IPS-NIHi11 (cell line): ENCODE results near the gene NACC1.

Experiments used
- DNase-seq: peaks from one replicate; pipeline ENCODE4 v3.0.0; 2012; ENCODE audit warnings: mixed read lengths, low spot score

The NACC1 gene

DNA sequence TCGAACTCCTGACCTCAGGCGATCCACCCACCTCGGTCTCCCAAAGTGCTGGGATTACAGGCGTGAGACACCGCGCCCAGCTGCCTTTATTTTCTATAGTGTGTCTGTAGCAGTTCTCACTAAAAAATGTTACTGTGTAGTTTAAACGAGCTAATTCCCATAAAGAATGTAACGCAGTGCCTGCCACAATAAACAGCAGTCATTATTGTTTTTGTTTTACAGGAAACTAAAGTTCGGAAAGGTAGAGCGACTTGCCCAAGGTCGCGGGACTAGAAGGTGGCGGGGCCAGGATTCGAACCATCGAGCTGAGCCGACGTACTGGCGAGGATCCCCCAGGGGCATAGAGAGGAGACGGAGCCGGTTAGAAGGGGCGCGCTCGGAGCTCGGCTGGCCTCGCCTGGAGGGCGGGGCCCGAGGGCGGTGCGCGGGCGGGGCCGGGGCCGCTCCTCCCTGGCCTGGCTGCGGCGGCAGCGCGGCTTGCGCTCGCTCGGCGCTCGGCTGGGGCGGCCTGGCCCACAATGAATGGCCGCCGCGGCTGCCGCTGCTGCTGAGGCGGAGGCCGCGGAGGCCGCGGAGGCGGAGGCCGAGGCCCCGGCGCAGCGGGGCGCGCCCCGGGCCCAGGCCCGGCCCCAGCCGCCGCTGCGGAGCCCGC, at the start of gene NACC1:
NACC1 (plus strand) TSS at position 493 of the 652 bp plus-strand sequence. CDS start 16,944 bp downstream, outside the sequence.
- DNase-seq = peak; percentile 96

DNA sequence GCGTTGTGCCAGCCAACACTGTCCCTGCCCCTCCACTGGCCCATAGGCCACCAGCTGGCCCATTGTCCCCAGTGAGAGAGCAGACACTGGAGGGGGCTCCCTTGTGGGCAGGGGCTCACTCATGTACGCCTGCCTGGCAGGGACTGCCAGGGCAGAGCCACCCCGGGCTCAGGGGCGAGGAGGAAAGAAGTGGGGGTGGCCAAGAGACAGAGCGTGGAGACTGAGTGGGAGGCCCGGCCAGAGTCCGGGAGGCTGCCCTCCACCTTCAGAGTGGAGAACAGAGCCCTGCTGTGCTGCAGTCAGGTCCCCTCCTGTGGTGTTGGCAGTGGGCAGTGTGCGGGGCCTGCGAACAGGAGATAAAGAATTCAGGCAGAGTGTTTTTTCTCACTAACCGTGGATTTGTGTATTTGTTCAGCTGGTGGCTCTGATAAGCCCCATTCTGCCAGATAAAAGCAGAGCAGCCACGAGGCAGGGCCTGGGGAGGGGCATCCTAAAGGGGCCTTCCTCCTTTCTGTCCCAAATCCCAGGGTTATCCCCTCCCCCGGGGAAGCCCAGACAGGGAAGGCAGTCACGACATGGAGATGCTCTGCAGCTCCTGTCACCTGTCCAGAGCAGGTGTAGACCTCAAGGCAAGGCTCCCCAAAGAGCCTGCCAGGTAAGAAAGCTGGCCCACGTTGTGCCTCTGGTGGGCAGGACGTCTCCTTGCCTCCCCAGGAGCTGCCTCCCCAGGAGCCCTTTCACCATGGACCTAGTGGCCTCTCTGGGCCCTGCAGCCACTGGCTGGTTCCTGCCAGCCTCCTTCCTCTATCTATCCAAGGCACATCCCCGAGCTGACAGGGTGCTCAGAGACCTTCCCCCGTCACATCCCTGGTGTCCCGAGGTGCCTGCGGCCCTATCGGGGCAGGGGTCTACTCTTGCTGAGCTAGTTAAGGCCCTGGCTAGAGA, 48.4 kb upstream of the NACC1 start:
- DNase-seq = no peak

DNA sequence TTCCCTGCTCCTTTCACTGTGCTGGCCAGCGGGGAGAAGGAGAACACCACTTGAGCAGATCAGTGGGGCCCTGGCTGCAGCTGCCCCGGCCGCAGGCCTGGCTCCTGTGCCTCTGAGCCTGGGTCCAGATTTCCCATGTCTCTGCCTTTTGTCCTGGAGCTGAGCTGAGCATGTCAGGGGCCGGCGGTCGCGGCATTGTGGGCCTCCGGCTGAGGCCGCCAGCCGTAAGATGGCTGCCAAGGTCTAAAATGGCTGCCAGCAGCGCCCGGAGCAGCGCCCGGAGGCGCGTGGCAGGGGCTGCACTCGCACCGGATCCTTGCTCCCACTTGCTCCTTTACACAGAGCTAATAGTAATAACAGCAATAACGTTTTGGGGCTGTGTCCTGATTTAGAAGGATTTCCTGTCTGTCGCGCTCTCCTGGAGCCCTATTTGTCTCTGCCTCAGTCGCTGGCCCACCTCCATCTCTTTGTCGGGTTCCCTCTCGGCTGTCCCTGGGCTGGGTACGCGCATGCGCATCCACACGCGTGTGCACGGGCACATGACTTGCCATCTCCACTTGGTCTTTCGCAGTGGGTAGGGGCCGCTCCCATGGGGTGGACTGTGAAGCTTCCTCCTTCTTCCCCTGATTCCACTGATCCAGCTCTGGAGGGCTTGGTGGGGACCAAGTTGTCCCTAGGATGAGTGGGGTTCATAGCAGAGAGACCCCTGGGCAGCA, 47.5 kb upstream of the NACC1 start:
- DNase-seq = no peak

DNA sequence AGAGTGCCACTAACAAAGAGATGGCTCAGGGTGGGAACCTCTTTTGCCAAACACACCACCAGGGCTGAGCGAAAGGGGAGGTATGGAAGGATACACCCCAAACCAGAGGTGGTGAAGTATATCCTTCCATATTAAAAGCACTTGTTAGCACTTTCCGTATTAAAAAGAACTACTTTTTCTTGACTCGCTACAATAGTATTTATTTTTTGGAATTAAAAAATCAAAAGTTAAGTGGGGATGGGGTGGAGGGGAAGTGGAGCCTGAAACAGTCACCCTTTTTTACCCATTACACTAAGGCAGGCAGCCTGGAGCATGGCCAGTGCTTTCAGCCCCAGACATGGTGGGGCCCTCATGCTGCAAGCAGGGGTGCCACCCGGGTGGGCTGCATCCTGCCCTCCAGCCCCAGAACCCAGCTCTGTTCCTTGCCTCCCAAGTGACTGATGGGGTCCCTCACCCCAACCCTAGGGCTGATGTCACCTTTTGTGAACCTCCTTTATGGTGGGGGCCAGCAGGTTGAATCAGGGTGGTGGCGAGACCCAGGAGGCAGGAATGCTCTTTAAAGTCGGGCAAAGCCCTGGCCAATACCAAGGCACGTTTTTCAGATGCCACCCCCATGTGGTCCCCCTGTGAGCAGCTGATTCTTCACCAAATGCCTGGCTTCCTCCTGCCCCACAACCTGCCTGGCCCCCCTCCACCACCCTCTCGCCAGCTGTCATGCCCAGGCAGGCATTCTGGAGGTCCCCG, 46.4 kb upstream of the NACC1 start:
- DNase-seq = no peak

DNA sequence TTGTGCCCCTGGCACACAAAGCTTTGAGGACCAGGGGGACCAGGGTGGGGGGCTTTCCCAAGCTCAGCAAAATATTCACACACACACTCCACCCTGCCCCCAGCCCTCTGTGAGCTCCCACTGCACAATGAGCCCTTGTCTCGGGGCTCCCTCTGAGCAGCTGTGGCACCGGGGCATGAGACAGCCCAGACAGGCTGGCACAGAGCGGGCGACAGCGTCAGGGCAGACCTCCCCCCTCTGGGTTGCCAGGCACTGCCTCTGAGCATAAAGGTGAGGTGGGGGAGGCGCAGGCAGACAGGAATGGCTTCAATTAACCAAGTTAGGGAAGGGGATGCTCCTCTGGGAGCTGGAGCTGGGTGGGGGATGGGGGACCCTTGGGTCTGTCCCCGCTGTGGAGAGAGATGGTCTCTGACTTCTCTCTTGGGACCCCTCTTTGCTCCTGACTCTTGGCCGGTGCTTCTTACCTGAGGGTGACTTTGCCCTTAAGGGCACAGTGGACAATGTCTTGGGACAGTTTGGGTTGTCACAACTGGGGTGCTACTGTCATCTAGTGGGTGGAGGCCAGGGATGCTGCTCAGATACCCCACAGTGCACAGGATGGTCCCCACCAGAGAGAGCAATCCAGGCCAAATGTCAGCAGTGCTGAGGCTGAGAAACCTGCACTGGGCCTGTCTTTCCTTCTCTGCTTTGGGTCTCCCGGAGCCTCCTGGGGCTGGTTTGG, 45.7 kb upstream of the NACC1 start:
- no peak for DNase-seq

DNA sequence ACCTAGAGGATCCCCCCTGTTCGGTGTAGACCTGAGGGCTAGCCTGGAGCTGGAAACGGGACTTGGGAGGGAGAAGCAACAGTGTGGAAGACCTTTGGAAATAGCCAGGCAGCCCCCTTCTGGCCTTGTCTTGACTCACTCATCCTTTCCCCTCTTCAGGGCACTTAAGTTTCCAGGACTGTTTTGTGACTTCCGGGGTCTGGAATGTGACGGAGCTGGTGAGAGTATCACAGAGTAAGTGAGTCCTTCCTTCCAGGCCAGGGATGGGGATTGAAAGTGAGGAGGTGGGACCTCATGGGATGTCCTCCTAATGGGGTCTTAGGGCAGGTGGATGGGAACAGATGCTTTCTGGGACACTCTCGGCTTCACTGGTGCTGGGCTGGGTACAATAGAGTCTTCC, 44.8 kb upstream of the NACC1 start:
- DNase-seq = no peak

DNA sequence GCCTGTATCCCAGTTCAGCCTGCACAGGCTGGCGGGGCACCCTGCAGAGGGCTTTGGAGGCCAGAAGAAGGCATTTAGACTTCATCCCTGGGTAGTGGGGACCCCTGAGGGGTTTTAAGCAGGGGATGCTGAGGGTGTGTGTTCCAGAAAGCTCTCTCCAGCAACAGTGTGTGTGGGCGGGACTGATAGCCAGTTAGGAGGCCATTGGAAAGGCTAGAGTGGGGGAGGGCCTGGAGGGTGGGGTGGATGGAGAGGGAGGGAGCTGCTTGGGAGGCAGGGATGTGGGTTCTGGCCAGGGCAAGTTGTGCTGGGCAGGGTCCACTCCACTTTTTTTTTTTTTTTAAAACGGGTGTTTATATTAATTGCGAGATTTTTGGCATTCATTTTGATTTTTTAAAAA, 43.7 kb upstream of the NACC1 start:
- no peak for DNase-seq

DNA sequence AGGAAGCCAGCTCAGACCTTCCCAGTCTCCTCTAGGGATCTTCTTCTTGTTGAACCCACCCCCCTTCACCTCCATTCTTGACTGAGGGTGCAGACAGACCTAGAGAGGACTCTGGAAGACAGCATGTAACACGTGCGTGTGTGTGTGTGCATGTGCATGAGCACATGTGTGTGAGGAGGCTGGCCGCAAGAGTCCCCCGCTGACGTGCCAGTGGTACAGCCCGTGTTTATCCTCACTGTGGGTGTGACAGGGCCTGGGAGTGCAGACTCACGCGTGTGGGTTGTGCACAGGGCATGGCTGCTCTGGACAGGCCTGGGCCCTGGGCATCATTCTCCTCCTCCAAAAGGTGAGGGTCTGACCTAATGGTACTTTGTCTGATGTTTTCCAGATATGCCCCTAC, 41.7 kb upstream of the NACC1 start:
- no peak for DNase-seq

DNA sequence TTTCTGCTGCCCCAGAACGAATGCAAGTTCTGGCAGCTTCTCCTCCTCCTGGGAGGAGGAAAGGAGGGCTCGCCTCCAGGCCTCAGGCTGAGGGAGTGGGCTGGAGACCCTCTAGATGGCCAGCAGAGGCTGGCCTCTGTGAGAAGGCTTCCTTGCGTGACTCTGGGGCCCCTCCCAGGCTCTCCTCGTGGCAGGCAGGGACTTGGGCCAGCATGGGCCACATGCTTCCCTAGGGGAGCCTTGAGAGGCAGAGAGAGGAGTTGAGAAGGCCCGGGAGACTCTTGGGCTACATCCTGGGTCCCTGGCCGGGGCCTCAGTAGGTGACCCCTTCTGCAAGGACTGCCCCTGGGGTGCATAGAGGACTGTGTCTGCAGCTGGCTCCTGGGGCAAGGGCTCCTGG, 41.3 kb upstream of the NACC1 start:
- no peak for DNase-seq

DNA sequence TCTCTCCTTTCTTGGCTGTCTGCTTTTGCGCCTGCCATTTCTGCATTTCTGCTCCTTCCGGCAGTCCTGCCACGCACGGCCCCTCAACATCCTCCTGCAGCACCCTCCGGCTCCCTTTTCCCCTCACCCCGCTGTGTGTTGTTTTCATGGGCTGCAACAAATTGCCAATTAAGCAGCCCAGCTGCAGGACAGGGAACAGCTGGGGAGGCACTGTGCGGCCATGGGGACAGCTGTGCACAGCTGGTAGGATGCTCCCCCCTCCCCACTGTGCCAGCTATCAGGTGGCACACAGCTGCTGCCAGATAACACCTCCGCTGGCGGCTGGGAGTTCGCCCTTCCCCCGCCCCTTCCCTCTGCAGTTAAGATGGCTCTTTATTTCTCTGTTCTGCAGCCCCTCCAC, 40.8 kb upstream of the NACC1 start:
- DNase-seq = no peak

DNA sequence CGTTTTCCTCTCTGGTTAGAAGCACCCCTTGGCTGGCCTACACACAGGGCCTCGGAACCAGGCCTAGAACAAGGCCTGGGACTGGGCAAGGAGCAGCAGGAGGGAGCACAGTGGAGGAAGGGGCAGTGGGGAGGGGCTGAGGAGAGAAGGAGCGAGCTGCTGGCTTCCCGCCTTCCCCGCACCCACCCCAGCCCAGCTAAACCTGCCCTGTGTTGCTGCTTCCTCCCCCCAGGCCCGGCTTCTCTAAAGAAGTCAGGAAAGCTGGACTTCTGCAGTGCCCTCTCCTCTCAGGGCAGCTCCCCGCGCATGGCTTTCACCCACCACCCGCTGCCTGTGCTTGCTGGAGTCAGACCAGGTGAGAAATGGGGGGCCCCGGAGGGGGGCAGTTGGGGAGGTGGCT, 39.7 kb upstream of the NACC1 start:
- DNase-seq = no peak

DNA sequence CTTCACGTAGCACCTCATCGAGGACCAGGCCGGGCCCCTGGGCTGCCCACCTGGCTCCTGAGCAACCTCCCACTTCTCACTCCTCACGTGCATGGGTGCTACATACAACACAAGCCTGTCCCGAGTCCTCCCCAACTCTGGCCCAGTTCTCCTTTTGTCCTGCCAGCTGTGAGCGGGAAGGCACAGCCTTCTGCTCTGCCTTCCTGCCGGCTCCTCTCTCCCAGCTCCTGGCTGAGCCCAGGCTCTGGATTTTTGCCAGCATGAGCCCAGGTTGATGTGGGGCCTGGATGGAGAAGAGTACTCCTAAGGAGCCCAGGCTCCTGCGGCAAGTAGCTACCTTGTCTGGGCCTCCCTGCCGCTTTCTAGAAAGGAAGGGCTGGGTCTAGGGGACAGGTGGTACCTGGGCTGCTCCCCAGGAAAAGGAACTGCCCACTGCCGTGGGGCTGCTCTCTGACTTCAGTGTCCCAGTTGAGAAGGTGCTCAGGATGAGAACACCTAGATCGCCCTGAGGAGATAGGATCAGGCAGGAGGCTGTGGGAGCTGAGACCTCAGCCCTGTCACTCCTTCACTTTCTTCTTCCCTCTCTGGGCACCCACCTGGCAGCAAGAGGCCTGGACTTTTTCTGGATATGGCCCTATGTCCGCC, 39.0 kb upstream of the NACC1 start:
- no peak for DNase-seq

DNA sequence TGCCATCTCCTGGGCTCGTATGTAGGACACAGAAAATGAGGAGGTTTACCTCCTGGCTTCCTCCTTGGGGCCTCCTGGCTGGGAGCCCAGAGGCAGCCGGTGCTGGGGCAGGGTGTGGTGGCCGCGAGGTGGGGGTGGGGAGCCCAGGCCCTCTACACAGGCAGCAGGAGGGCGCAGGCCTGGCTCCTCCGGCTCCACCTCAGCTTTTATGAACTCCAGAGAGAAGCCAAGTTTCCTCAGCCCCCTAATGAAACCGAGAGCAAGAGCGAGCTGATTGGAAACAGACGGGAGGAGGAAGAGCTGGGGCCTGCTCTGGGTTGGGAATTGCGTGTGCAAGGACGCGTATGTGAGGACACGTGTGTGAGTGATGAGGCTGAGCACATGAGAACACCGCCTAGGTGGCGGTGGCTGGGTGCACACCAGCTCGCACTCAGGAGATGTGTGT, 38.5 kb upstream of the NACC1 start:
- DNase-seq = no peak

DNA sequence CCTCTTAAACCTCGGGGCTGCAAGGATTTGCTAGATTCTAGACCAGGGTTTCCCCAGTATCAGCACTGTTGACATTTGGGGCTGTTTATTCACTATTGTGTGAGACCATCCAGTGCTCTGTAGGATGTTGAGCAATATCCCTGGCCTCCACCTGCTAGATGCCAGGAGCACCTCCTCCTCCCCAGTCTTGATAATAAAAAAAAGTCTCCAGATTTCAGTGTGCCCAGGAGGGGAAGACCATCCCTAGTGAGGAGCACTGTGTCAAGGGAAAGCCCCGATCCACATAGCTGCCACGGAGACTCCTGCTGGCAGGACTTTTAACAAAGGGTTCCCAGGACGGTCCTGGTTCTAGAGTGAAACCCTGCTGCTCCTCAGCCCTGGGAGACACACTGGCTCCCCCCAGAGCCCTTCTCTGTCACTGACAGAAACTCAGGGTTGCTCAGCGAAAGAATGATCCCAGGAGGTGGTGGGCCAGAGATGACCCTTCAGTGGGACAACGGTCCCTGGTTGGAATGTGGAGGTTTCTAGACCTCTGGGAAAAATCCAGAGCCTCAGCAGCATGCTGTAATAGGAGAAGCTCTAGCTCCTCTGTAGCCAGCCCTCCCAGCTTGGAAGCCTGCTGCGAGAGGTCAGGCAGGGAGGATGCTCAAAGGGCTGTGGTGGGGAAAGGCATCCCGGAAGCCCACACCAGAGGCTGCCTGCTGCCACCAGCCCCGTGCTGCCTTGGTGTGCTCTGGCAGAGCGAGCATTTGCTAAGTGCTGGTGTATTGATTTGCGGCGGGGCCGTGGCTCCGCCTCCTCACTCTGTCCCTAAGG, 35.7 kb upstream of the NACC1 start:
- peak; percentile 70 for DNase-seq

DNA sequence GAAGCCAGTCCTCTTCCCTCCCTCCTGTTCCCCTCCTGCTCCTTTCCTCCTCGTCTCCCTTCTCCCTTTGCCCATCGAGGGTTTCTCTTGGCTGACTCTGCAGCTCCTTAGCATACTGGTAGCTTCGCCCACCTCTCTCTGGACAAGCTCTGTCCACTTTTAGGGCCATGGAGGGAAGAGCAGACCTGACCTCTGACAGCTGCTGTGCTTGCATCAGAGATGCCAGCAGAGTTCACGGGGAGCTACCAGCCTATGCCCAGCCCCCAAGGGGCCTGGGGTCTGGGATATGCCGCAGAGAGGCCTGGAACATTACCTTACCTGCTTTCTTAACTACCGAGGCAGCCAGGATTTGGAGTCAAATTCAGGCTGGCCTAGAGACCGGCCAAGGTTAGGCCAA, 35.1 kb upstream of the NACC1 start:
- no peak for DNase-seq

DNA sequence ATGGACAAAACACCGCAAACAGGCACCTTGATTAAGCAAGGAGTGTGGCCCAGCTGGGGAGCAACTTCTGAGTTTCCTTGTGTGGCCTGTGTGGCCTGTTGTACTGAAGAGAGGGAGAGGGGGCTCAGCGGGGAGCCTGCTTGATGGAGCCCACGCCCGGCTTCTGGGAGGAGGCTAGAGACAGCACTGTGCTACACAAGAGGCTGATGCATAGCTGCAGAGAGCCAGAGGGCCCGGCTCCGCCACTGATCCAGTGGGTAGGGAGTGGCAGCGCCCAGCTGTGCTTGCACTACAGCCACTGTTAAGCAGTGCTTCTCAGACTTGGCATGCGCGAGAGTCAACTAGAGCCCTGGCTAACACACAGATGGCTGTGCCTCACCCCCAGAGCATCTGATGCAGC, 34.4 kb upstream of the NACC1 start:
- no peak for DNase-seq

DNA sequence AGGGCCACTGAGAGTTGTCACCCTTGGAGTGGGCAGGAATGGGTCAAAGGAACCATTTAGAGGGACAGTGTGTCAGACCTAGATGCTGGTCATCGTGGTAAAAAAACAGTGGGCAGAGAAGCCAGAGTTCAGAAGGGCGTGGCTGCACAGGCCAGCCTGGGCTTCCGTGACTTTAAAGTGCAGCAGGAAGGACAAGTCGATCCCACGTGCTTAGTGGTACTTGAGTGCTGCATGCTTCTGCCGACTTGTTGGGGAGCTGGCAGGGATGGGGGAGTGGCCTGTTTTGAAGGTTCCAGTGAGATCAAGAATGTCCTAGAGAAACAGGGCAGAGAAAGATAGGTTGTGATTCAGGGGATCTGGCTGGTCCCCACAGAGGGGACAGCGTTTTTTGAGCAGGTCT, 32.4 kb upstream of the NACC1 start:
- no peak for DNase-seq

DNA sequence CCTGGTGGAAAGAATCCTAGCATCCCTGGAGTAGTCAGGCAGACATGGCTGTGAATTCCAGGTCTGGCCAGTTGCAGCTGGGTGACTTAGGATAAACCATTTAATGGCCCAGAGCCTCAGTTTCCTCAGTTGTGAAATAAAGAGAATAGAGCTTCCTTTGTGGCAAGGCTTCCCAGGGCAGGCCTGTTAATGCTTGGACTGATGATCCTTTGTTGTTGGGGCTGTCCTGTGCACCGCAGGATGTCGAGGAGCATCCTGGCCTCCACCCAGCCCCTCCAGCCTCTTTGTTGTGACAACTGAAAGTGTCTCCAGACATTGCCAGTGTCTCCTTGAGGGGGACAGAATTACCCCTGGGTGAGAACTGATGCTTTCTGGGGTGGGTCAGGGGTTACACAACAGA, 31.7 kb upstream of the NACC1 start:
- no peak for DNase-seq

DNA sequence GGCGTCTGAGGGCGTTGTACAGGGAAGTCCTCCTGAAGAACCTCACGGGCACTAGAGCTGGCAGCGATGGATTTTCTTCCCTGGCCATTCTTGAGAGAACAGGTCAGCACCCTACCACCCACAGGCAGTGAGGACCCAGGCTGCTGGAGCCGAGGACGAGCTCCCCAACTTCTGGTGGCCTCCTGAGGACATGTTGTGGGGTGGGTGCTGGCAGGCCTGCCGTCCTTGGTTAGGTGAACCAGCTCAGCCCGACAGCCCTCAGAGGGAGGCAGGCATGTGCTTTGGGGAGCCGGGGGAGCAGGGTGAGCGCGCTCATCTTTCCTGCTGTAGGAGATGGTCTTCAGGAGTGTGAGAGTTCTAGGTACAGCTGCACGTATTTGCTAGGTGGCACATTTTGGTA, 30.8 kb upstream of the NACC1 start:
- no peak for DNase-seq
